ENCODE results near the gene SLC4A8.
"Not testable (repeated sequence)": the region's sequence is repeated elsewhere in the genome, so short reads cannot be mapped to it uniquely, and the experiment has no call there.

Gene SLC4A8

DNA sequence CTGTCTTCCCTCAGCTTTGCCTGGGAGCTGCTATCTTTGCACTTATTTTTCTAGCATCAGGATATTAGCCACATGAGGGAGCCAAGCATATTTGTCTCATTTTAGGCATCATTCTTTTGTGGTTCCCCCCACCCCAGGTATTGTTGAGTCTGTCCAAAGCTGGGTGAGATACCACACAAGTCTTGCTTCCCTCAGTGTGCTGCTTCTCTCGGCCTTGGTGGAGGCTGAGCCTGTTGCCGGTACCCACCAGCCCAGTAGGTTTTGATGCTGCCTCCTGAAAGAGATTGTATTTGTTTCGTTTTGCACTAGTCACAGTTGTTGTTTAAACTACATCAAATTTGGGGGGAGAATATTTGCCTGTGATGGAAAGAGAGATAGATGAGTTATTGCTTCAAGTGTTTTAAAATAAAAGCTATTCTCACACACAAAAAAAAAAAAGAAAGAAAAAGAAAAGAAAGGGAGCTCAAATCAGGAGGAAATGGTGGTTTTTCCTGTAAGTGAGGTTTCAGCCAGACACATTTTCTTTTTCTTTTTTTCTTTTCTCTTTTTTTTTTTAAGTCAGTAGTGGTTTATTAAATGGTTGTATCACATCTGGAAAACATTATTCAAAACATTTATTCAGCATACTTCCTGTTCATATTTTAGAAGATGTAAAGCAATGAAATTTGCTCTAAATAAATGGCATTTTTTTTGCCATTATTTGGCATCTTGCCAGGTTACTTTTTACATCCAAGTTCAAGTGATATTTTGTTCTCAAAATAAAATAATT lies 58.5 kb downstream of the SLC4A8 start:
- peak; percentile 51 for DNase-seq

DNA sequence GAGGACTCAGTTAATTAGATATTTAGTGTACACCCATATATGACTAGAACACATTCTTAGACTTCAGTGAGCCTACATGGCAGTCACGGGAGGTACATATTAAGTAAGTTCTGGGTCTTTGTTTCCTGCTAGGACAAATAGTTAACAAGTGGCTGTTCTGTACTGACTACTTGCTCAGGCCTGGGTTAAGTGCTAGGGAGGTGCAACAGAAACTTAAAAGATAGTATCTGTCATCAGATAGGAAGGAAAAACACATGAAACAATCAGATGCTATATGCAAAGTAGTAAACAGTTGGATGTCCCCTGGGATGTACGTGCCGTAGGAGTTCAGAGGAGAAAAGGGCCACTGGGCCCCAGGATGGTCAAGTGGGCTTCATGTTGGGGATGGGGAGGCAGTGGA lies 59.5 kb downstream of the SLC4A8 start:
- no peak for DNase-seq

DNA sequence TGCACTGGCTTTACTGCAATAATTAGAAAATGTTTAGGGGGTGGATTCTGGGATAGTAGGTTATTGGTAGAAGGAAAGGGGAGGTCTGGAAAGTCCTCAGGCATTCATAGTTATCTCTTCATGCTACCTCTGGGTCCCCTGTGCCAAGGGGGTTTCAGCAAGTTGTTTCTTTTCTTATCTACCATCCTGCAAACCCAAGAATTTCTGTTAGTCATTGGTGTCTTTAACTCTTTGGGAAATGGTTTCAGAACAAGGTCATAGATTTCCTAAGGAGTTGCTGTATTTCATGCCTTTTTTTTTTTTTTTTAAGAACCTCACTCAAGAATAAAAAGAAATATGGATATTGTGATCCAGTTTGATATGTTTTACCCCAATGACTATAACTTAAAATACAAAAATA lies 63.6 kb downstream of the SLC4A8 start:
- DNase-seq = no peak

- DNase-seq = no peak
Observed at GRCh38 chr12:51493281-51493680, 68.7 kb downstream of the SLC4A8 start.

GRCh38 chr12:51496895-51497294 lies 72.3 kb downstream of the SLC4A8 start:
- DNase-seq = no peak

DNA sequence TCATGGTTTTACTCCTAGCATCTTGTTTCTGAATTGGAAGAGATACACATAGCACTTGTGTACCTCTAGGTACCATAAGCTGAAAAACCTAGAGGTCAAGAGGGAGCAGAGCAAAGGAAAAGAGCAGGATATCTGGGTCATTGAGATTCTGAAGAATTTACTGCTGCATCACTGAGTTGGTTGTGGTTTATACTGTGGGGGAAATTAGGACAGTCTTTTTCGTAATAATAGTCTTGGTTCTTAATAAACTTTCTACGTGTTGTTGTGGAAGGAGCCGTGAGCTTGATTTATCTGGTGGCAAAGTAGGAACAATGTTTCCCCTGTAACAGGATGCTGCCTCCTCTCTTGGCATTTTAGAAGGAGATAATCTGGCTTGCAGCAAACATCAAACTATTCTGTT lies 80.2 kb downstream of the SLC4A8 start:
- DNase-seq = no peak

- no peak for DNase-seq
Observed at GRCh38 chr12:51505360-51506105, 80.9 kb downstream of the SLC4A8 start.

GRCh38 chr12:51507178-51507577 lies 82.5 kb downstream of the SLC4A8 start:
- no peak for DNase-seq

- DNase-seq = no peak
Observed at GRCh38 chr12:51508285-51508684, 83.7 kb downstream of the SLC4A8 start.

DNA sequence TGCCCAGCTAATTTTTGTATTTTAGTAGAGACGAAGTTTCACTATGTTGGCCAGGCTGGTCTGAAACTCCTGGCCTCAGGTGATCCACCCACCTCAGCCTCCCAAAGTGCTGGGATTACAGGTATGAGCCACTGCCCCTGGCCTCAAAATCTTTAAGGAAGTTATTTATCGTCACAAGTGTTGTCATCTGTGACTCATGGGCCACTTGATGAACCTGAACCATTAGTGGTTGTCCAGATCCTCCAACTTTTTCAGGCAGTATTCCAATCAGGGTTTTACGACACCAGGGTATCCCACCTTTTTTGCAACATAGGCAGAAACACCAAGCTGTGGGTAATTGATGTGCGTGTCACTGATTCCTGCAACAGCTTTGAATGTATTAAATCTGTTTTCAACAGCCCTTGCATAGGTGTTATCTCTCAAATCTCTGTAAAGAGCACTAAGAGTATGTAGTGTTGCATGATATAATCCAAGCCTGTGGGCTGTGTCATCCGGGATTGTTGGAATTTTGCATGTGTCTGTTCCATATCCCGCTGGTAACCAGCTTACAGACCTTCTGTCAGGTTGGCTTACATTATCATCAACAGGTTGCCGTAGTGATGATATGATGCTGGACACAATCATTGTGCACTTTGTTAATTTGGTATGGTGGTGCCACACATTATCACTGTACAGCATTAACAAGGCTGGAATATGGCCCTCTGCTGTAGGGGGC lies 87.1 kb downstream of the SLC4A8 start:
- no peak for DNase-seq

DNA sequence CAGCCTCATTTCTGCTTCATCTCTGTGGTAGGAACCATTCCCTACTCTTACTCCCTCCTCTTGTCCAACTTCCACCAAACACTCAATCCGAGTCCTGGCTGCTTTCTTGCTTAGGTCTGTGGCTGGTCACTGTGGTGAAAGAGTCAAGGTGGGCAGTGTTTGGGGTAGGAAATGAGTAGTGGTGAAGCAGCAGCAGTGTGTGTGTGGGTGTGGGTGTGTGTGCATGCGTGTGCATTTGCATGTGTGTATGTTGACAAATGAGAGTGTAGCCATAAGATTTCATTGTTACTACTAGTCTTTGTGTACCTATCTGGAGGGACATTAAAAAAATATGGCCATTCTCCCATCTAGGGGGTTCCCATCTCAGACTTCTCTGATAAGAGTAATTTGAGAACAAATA lies 87.8 kb downstream of the SLC4A8 start:
- no peak for DNase-seq

DNA sequence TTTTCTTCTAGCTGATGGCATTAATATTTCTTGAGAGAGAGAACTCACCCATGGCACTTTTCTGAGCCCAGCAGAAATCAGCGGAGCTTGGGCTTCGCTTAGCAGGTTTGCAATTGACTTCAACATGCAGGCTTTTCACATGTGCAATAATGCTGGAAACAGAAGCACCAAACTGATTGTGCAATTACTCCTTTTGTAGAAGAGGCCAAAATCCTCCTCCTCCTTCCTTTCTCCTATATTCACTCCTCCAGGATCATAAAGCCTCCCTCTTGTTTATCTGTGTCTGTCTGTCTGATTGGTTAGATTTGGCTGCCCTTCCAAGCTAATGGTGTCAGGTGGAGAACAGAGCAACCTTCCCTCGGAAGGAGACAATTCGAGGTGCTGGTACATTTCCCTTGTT lies 90.4 kb downstream of the SLC4A8 start:
- not testable (repeated sequence) for DNase-seq

DNA sequence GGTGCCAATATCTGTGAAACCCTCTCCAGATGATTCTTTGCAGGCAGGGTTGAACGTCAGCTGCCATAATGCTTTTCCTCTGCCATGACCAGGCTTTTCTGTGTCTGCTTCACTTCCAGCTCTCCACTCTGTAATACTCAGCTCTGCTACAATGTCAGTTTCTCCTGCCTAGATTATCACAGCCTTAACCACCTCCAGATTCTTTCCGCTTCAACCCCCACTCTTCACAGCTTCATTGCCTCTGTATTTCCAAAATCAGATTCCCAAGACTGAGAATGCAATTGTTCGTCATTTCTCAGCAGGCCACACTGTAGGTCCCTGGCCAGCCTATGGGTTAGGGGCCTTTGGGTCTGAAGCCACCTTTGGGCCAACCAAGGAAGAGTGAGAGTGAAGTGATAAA lies 92.7 kb downstream of the SLC4A8 start:
- DNase-seq = no peak

GRCh38 chr12:51517800-51518199 lies 93.2 kb downstream of the SLC4A8 start:
- no peak for DNase-seq

DNA sequence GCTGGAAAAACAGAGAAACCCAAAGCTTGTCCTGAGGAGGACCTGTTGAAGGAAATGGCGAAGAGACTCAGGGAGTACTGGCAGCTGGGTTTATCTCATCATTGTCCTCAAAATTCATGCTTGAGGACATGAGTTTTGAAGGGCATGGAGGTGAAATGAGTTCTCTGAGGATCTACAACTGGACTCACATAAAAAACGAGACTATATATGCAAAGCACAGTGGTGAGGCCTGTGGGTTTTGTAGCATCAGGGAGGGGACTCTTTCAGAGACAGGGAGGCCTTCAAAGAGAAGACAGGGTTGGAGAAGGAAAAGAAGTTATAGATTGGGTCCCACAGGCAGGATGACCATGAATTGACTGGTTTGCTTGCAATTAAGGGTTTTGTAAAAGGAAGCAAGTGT lies 95.1 kb downstream of the SLC4A8 start:
- DNase-seq = no peak

GRCh38 chr12:51520576-51521325 lies 96.1 kb downstream of the SLC4A8 start:
- DNase-seq = no peak

DNA sequence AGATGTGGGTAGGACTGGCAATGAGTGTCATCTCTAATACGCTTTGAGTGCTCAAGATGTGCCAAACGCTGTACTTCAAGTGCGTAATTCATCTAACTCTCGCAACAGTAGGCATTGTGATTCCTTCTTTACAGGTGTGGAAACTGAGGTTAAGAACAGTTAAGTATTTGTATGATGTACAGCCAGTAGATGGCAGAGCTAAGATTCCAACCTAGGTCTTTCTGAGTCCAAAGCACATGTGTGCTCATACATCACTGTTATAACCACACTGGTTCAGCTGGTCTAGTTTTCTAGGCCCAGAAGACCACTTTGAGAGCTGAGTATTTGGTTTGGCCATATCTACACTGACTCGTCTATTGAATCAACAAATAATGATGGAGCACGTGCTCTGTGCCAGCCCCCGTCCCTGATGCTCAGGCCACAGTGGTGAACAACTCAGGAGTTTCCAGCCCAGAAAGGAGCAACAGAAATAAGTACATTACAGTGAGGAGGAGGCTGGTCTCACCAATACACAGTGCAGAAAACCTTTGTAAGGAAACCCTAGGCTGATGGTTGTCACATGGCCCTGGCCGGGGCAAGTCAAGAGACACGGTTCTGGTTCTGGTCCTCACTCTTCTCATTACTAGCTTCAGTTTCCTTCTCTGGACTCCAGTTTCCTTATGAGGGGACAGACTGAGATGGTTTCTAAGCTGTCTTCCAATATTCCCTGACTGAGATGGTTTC lies 97.1 kb downstream of the SLC4A8 start:
- peak; percentile 46 for DNase-seq

- no peak for DNase-seq
Observed at GRCh38 chr12:51522696-51523095, 98.1 kb downstream of the SLC4A8 start.

DNA sequence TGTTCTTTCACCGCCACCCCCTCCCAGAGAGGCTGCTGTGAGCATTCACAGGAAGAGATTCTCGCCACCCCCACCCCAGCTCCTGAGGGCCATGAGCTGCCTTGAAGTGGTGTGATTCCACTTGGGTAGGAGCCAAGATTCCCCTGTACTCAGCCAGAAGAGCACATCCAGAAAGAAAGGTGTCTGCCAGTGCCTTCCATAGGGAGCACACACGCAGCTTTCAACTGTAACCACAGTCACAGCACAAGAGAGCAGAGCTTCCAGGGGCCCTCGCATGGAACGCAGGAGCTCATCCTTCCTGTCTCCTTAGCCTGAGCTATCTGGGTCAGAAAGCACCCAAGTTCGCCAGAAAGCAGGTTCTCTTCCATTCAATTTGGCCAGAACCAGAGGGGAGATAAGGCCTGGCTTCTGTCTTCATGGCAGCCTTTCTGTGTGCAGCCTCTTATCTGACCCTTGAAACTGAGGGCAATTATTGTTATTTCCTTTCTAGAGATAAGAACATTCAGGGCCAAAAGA lies 99.8 kb downstream of the SLC4A8 start:
- peak; percentile 31 for DNase-seq

DNA sequence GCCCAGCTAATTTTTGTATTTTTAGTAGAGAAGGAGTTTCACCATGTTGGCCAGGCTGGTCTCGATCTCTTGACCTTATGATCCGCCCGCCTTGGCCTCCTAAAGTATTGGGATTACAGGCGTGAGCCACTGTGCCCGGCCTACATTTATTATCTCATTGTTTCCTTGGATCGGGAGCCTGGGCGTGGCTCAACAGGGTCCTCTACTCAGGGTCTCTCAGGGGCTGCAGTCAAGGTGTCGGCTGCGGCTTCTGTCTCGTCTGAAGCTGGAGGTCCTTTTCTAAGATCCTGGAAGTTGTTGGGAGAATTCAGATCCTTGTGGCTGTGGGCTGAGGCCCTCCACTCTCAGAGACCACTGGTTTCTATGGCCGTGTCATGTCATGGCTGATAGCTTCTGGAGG lies 100.9 kb downstream of the SLC4A8 start:
- no peak for DNase-seq

DNA sequence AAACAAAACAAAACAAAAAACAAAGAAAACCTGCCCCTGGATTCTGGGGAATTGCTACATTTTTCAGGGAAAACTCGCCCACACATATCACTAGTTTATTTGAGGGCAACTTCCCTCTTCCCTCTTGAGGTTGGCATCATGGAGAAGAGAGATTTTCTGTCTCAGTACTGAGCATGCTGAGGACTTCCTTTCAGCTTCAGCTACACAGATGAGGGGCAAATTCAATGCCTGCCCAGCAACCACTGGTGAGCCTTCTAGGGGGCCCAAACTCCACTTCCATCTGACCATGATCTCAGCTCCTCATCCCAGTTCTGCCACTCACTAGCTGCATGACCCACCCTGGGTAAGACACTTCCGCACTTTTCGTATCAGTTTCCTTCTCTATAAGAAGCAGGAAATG lies 103.3 kb downstream of the SLC4A8 start:
- no peak for DNase-seq
